ENCODE measurements around the gene TAF1A.

GRCh38 chr1:222552882-222553281, 36.9 kb downstream of the TAF1A start:
- TF ChIP-seq ZBTB11 (CRISPR knock-in tag; IDR thresholded peaks at IDR 0.05), result no peak
- TF ChIP-seq BCL3 (IDR thresholded peaks at IDR 0.05; ENCODE audit: borderline replicate concordance, insufficient read depth, low read depth, low read length, poor library complexity, severe bottlenecking), result no peak
- no peak for TF ChIP-seq ZBTB33 (IDR thresholded peaks at IDR 0.05)
- TF ChIP-seq ATF2 (IDR thresholded peaks at IDR 0.05; ENCODE audit: low read length), result no peak
- no peak for TF ChIP-seq TAF1 (IDR thresholded peaks at IDR 0.05; ENCODE audit: borderline replicate concordance, low read depth, low read length)
- no peak for TF ChIP-seq EZH2 (IDR thresholded peaks at IDR 0.05; ENCODE audit: borderline replicate concordance, control insufficient read depth, low read depth, low read length)

Measured in GM12878 (cell line).